GM21367 (cell line): Measurements from ENCODE around the gene CRYGB.
"Not testable (repeated sequence)": the region's sequence is repeated elsewhere in the genome, so short reads cannot be mapped to it uniquely, and the experiment has no call there.

Experiments
- ATAC-seq: cut with Tn5 transposase; IDR thresholded peaks from one replicate; pipeline ENCODE4 v1.9.1; 2021; ENCODE audit not compliant: unreplicated experiment

CRYGB gene

DNA sequence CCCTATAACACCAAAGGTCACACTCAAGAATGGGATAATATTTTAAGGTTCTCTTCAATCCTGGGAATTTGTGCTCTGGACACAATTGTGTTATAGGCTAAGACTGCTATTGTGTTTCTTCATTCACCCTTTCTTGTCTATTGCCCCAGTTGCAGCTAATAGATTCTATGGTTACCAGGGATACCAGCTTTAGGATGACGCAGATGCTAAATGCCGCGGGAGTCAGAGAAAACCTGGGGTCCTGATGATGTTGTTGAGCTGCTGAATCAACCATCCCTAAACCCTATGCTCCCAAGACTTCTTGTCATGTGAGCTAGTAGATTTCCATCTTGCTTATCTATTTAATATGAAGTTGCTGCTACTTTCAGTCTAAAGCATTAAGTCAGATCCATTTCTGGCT, 27.0 kb downstream of the CRYGB start:
- ATAC-seq, result no peak

DNA sequence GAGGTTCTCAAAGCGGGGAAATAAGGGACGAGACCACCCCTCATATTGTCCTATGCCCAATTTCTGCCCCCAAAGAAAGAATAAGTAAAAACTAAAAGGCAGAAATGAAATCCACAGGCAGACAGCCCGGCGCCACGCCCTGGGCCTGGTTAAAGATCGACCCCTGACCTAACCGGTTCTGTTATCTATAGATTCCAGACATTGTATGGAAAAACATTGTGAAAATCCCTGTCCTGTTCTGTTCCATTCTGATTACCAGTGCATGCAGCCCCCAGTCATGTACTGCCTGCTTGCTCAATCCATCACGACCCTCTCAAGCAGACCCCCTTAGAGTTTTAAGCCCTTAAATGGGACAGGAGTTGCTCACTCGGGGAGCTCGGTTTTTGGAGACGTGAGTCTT, 28.6 kb downstream of the CRYGB start:
- ATAC-seq, result not testable (repeated sequence)

- no peak for ATAC-seq
These were observed 33.0 kb downstream of the CRYGB start for GRCh38 chr2:208112969-208113368.

DNA sequence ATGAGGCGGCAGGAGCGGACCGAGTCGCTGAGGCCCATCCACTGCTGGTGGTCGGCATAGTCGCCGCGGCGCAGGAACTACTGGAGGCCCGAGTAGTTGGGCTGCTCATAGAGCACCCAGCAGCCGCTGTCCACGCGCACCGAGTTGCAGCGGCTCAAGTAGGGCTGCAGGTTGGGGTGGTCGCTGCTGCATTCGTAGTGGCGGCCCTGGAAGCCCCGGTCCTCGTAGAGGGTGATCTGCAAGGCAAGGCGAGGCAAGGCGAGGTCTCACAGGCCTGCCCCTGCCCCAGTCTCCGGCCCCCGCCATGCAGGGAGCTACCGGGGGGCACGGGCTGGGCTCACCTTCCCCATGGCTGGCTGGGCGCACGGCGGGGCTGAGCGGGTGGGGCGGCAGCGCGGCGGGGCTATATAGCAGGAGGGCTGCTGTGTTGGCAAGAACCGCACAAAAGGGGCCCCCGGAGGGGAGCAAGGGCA, 33.6 kb downstream of the CRYGB start:
- ATAC-seq, result not testable (repeated sequence)

DNA sequence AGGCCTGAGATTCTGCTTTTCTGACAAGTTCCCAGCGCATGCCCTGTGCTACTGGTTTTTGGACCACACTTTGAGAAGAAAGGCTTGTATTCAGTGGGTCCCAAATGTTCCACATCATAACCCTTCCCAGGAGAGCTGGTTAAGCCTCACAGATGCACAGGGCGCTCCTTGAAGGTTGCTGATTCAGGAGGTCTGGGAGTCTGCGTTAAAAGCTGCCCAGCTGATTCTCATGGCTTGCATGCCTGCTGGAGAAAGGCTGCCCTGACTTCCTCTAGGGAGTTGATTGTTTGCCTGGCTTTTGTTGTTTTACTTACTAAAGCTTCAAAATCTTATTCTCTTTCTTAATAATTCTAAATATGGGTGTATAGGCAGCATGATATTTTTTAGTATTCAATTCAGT, 42.3 kb downstream of the CRYGB start:
- no peak for ATAC-seq

- no peak for ATAC-seq
These were observed 44.0 kb downstream of the CRYGB start for GRCh38 chr2:208101716-208102631.

DNA sequence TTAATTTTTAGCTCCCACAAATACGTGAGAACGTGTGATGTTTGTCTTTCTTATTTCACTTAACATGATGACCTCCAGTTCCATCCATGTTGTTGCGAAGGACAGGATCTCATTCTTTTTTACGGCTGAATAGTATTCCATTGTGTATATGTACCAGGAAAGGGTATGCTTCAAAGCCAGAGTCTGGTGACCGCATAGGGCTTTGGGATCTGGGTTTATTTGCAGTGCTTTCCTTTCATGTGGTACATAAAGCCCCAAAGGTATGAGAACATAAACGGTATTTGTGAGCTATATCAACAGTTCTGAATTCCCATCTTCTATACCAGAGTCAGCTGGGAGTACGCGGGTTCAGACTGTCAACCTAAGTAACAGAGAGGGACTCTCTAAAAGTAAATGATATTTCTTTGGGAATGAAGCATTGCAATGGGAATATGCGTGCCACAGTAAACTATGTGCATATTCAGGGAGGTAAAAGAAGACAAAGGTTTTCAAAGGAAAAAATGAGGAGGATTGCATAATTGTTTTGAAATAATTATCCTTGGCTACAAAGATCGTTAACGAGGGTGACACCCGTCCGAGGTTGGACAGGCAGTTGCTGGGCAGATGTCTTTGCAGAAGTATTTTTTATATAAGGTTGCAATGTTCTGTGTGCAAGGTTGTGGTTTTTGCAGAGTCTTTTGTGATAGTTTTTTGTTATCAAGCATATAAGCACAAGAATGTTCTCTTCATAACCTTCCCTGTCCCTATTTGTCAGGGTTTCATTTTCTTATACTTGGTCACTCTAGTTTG, 46.1 kb downstream of the CRYGB start:
- no peak for ATAC-seq

DNA sequence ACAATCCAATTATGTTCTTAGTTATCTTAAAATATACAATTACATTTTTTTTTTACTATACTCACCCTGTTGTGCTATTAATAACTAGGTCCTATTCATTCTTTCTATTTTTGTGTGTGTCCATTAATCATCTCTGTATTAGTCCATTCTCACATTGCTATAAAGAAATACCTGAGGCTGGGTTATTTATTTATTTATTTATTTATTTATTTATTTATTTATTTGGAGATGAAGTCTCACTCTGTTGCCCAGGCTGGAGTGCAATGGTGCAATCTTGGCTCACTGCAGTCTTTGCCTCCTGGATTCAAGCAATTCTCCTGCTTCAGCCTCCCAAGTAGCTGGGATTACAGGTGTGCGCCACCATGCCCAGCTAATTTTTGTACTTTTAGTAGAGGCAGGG, 47.3 kb downstream of the CRYGB start:
- not testable (repeated sequence) for ATAC-seq

GRCh38 chr2:208098267-208098666, 47.7 kb downstream of the CRYGB start:
- ATAC-seq, result no peak

DNA sequence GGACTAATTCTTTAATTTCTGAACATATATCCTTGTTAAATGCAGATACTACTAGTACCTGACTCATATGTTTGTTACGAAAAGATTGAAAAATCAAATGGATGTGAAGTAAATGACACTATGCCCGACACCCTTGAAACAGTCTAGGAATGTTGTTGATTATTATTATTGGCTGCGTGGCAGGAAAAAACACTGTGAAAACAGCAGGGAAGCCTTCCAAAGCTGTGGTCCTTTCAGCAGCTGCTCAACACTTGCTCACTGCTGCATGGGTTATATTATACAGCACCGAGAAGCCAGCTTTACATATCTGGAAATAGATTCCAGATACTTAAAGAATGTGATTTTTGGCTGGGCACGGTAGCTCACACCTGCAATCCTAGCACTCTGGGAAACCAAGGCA, 48.2 kb downstream of the CRYGB start:
- ATAC-seq, result no peak

DNA sequence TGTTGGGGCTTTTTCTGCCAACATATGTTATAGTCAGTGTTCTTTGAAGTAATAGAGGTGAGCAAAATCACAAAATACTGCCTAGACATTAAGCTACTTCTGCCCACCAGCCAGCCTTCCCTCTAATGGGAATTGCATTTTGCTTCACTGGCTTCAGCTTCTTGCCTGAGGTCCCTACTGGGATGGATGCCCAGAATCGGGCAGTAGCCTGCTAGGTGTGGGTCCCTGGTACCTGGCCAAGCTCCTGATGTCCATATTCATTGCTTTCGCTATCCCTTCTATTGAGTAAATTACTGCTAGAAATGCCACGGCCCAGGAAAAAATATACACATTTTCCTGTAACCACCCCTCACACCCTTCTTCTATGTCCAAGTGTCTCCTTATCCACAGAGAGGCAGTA, 48.6 kb downstream of the CRYGB start:
- no peak for ATAC-seq

GRCh38 chr2:208096080-208096479, 49.9 kb downstream of the CRYGB start:
- no peak for ATAC-seq

DNA sequence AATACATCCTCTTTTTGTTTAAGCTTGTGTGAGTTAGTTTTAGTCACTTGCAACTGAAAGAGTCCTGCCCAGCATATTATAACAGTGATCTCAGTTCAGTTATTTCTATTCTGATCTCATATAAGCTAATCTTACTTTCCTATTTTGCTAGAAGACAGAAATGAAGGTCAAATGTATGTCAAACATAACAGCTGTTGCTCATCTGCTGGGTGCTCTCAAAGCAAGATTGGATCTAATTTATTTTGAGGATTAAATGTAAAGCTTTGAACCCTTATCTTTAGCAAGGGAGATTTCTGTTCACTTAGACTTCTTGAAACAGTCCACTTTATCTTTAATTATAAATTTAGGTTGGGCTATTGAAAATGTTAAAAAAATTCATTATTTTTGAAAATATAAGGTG, 52.8 kb downstream of the CRYGB start:
- ATAC-seq, result no peak
